ENCODE measurements around the gene SMC1A.

SMC1A gene

GRCh38 chrX:53438832-53439230, 16.4 kb upstream of the SMC1A start:
- CTCF ChIA-PET = interaction anchor here (0.6 to 5.4 kb wide), 6 partner anchors 14 to 151 kb away, joined by 3 to 87 read pairs (median 34); partner anchors contain the start of genes RIBC1 and SMC1A
- H3K4me1 ChIP-seq (ENCODE audit: control insufficient read depth, insufficient read depth, low read length) = peaks cover 3% of the 10 kb centered on the region; the same call in 1 of the 2 replicates
- no peak overlapping the region for H3K4me3 ChIP-seq (ENCODE audit: low read depth, low read length)
- TF ChIP-seq ZNF140 (tag by site-specific recombination; IDR thresholded peaks at IDR 0.05) = no peak
- TF ChIP-seq EGR2 (tag by site-specific recombination; IDR thresholded peaks at IDR 0.05; ENCODE audit: low read depth) = peak; percentile 81
- peak; percentile 79 for TF ChIP-seq ZFHX2 (tag by site-specific recombination; conservative IDR thresholded peaks at IDR 0.05)
- no peaks in the 10 kb centered on the region for H3K36me3 ChIP-seq (ENCODE audit: control insufficient read depth in 2 of 2, insufficient read depth in 1 of 2, low read length in 2 of 2)
- H3K27ac ChIP-seq (ENCODE audit: extremely low read depth, low read depth, low read length) = no peak overlapping the region
- POLR2A ChIA-PET = interaction anchor here (1.0 to 3.6 kb wide), 2 partner anchors 11 to 16 kb away, joined by 3 to 29 read pairs; partner anchors contain the start of genes RIBC1 and SMC1A
- H3K9me3 ChIP-seq (ENCODE audit: control insufficient read depth, insufficient read depth, low read depth, low read length) = no peaks in the 10 kb centered on the region

- Histone ChIP-seq H3K36me3 (ENCODE audit: control insufficient read depth in 2 of 2, insufficient read depth in 1 of 2, low read length in 2 of 2) (no peaks in the 10 kb centered on the region), H3K4me3 (ENCODE audit: low read depth, low read length) (no peak overlapping the region), H3K27ac (ENCODE audit: extremely low read depth, low read depth, low read length) (no peak overlapping the region), H3K4me1 (ENCODE audit: control insufficient read depth, insufficient read depth, low read length) (peaks cover 3% of the 10 kb centered on the region; the same call in 1 of the 2 replicates), H3K9me3 (ENCODE audit: control insufficient read depth, insufficient read depth, low read depth, low read length) (no peaks in the 10 kb centered on the region)
- TF ChIP-seq ZNF26 (tag by site-specific recombination; IDR thresholded peaks at IDR 0.05) (no peak), ZNF677 (tag by site-specific recombination; IDR thresholded peaks at IDR 0.05) (no peak), ZNF2 (tag by site-specific recombination; IDR thresholded peaks at IDR 0.05) (no peak), SALL2 (tag by site-specific recombination; IDR thresholded peaks at IDR 0.05; ENCODE audit: borderline replicate concordance) (no peak), GLIS2 (tag by site-specific recombination; IDR thresholded peaks at IDR 0.05) (no peak), SETDB1 (IDR thresholded peaks at IDR 0.05; ENCODE audit: insufficient read length, low read length) (no peak), KLF8 (tag by site-specific recombination; IDR thresholded peaks at IDR 0.05) (no peak), ZNF266 (tag by site-specific recombination; IDR thresholded peaks at IDR 0.05; ENCODE audit: low read depth) (no peak), HOXA7 (CRISPR knock-in tag; IDR thresholded peaks at IDR 0.05; ENCODE audit: borderline replicate concordance) (no peak), ZXDB (tag by site-specific recombination; IDR thresholded peaks at IDR 0.05) (no peak), ZNF23 (tag by site-specific recombination; IDR thresholded peaks at IDR 0.05; ENCODE audit: borderline replicate concordance) (no peak), PRDM2 (tag by site-specific recombination; IDR thresholded peaks at IDR 0.05; ENCODE audit: borderline replicate concordance) (no peak)
- ChIA-PET CTCF (interaction anchor here (0.6 to 5.4 kb wide), 7 partner anchors 7 to 151 kb away, joined by 3 to 87 read pairs (median 24); partner anchors contain the start of genes RIBC1 and SMC1A), POLR2A (interaction anchor here (1.0 to 3.6 kb wide), 2 partner anchors 11 to 16 kb away, joined by 3 to 29 read pairs; partner anchors contain the start of genes RIBC1 and SMC1A)
These were observed 15.8 kb upstream of the SMC1A start for GRCh38 chrX:53438174-53438831.
